Large intestine (tissue), 3 donors: ENCODE data around the gene ADCY3. TPM values are rescaled to one million over a fixed set of nuclear protein-coding genes. Genes with fewer than 3 reads are reported as not detected.
A peak's percentile ranks its signal among the peaks of the same experiment; 100 is the strongest.

Experiments used
- DNase-seq, 2 donors: peaks; one replicate each; pipeline versions ENCODE4 v3.0.0 to v3.0.0-alpha.2; 2013
- H3K27ac ChIP-seq: one replicate; pipeline ENCODE4 v1.5.1; 2013; ENCODE audit warnings: low read length
- H3K27me3 ChIP-seq: 2 replicates; pipeline ENCODE4 v1.6.1; 2013; ENCODE audit warnings: low read length; ENCODE audit not compliant: control insufficient read depth, insufficient read depth
- H3K36me3 ChIP-seq: 2 replicates; pipeline ENCODE4 v1.6.1; 2013; ENCODE audit warnings: low read length; ENCODE audit not compliant: control insufficient read depth, insufficient read depth
- H3K4me1 ChIP-seq: one replicate; pipeline ENCODE4 v1.6.1; 2013; ENCODE audit warnings: low read length; ENCODE audit not compliant: control insufficient read depth, insufficient read depth
- H3K4me3 ChIP-seq: one replicate; pipeline ENCODE4 v1.5.1; 2013; ENCODE audit warnings: low read length
- H3K9me3 ChIP-seq: one replicate; pipeline ENCODE4 v1.6.1; 2013; ENCODE audit warnings: mild to moderate bottlenecking, low read depth, low read length, moderate library complexity; ENCODE audit not compliant: control insufficient read depth
- WGBS: methylation state at CpG from one replicate; pipeline ENCODE4 v1.1.5; 2013; ENCODE audit warnings: low lambda C conversion rate; ENCODE audit not compliant: insufficient coverage; 5-methylcytosine and 5-hydroxymethylcytosine counted together
- polyA plus RNA-seq: library from polyadenylated mRNA; unstranded; fragments of 120-200 nt; gene quantifications from one replicate; pipeline ENCODE4 v1.2.1, GENCODE V29; 2013

ADCY3 gene
- polyA plus RNA-seq, 1 donor, result 18.4 TPM

- no peak for DNase-seq
- no peak overlapping the region for H3K4me3 ChIP-seq
- WGBS, result no CpG with 5 or more reads among the region's 5 CpGs
Measured at GRCh38 chr2:24870440-24870839, 49.6 kb downstream of the ADCY3 start.

DNA sequence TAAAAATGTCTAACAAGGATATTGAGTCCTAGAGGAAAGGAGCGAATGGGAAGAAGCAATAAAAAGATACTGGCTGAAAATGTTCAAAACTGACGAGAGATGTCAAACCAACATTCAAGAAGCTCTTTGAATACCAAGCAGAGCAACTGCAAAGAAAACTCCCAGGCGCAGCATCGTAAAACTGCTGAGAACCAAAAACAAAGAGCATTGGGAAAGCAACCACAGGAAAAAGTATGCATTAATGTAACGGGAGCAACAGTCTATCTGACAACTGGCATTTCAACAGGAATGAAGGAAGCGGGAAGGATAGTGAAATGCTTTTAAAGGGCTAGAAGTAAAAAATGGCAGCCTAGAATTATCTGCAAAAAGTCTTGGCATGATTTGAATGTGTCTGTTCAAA is 53.1 kb downstream of the ADCY3 start:
- WGBS, result 90% methylated on average over 3 of the region's 6 CpGs
- no peak for DNase-seq
- H3K27me3 ChIP-seq, result no peaks in the 10 kb centered on the region
- H3K36me3 ChIP-seq, result no peaks in the 10 kb centered on the region
- H3K27ac ChIP-seq, result no peak overlapping the region
- no peaks in the 10 kb centered on the region for H3K9me3 ChIP-seq
- no peaks in the 10 kb centered on the region for H3K4me1 ChIP-seq
- no peak overlapping the region for H3K4me3 ChIP-seq

More at GRCh38 chr2:24870440-24870839, 49.6 kb downstream of the ADCY3 start:
- Histone ChIP-seq H3K27ac (peak overlapping the region; percentile 23), H3K27me3 (no peaks in the 10 kb centered on the region), H3K36me3 (no peaks in the 10 kb centered on the region), H3K9me3 (no peaks in the 10 kb centered on the region), H3K4me1 (no peaks in the 10 kb centered on the region)

GRCh38 chr2:24863641-24864040 is 56.4 kb downstream of the ADCY3 start:
- no peak overlapping the region for H3K27ac ChIP-seq
- no peaks in the 10 kb centered on the region for H3K36me3 ChIP-seq
- H3K4me1 ChIP-seq, result no peaks in the 10 kb centered on the region
- no peaks in the 10 kb centered on the region for H3K9me3 ChIP-seq
- no CpG with 5 or more reads among the region's 3 CpGs for WGBS
- H3K27me3 ChIP-seq, result no peaks in the 10 kb centered on the region
- no peak for DNase-seq
- H3K4me3 ChIP-seq, result no peak overlapping the region

DNA sequence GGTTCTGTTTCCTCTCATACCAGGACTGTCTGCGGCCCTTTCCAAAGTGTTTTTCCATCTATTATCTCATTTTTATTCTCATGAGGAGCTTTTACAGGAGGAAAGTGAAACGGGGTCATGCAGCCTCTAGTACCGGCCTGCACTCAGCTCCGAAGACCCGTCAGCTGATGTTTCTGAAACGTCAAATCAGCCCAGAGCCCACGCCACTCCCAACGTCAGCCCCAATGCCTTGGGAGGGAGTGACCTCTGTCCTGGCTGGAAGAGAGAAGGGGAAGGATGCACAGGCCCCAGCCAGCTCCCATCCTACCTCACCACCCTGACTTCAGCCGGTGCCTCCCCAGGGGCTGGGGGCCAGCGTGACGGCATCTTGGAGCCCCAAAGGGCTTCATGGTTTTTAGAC is 58.5 kb downstream of the ADCY3 start:
- H3K4me1 ChIP-seq, result peaks cover 1% of the 10 kb centered on the region
- H3K9me3 ChIP-seq, result no peaks in the 10 kb centered on the region
- no peak overlapping the region for H3K27ac ChIP-seq
- no peak for DNase-seq
- no peaks in the 10 kb centered on the region for H3K36me3 ChIP-seq
- WGBS, result no CpG with 5 or more reads among the region's 11 CpGs
- no peak overlapping the region for H3K4me3 ChIP-seq
- no peaks in the 10 kb centered on the region for H3K27me3 ChIP-seq

GRCh38 chr2:24860631-24861030 is 59.4 kb downstream of the ADCY3 start:
- Histone ChIP-seq H3K9me3 (no peaks in the 10 kb centered on the region), H3K36me3 (no peaks in the 10 kb centered on the region), H3K27ac (no peak overlapping the region), H3K4me1 (peaks cover 8% of the 10 kb centered on the region), H3K4me3 (no peak overlapping the region), H3K27me3 (no peaks in the 10 kb centered on the region)
- DNase-seq, result no peak
- no CpG with 5 or more reads among the region's 7 CpGs for WGBS

- no peak overlapping the region for H3K27ac ChIP-seq
- WGBS, result no CpG with 5 or more reads among the region's 15 CpGs
- peak in 1 of 2 donors; percentile 35 for DNase-seq
- H3K36me3 ChIP-seq, result no peaks in the 10 kb centered on the region
- H3K27me3 ChIP-seq, result no peaks in the 10 kb centered on the region
- no peaks in the 10 kb centered on the region for H3K9me3 ChIP-seq
- peaks cover 13% of the 10 kb centered on the region for H3K4me1 ChIP-seq
- H3K4me3 ChIP-seq, result no peak overlapping the region
Measured at GRCh38 chr2:24859968-24860600, 60.0 kb downstream of the ADCY3 start.

DNA sequence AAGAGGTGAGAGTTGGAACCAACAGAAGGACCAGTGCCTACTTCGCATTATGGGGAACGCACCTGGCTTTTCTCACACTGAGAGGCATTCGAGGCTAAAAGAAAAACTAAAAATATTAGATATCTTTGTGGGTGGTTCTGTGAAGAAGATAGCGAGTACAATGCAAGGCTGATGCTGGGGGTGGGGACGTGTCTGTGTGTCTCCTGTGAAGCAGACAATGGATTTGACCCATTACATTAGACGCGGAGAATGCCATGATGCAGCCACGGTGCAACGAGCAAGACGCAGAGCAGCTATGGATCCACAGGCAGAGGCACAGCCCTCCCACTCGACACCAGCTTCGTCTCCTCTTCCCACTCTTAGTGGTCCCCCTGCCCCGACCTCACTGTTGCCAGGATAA is 61.0 kb downstream of the ADCY3 start:
- no peak for DNase-seq
- WGBS, result 90% methylated on average over 2 of the region's 13 CpGs
- H3K4me3 ChIP-seq, result no peak overlapping the region
- H3K4me1 ChIP-seq, result peaks cover 15% of the 10 kb centered on the region
- H3K36me3 ChIP-seq, result no peaks in the 10 kb centered on the region
- H3K9me3 ChIP-seq, result no peaks in the 10 kb centered on the region
- no peaks in the 10 kb centered on the region for H3K27me3 ChIP-seq
- H3K27ac ChIP-seq, result no peak overlapping the region

GRCh38 chr2:24857746-24858145 is 62.3 kb downstream of the ADCY3 start:
- no peak overlapping the region for H3K27ac ChIP-seq

DNA sequence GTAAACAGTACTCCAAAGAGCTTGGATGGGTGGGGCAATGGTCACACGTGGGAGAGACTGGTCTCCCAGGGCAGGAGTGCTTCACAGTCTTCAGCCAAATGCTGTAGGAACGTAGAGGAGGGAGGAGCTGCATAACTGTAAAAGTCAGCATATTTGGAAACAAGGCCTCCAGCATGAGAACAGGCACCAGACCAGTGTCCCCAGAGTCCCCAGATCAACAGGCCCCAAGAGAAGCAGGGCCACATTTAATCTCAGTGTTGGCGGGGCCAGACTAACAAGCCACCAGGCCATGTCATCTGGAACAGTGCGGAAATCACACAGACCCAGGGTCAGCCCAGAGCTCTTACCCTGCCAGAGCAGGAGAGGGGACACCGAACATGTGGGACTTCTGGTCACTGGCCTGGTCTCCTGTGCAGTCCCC is 63.2 kb downstream of the ADCY3 start:
- WGBS, result no CpG with 5 or more reads among the region's 5 CpGs
- H3K36me3 ChIP-seq, result no peaks in the 10 kb centered on the region
- no peak for DNase-seq
- no peak overlapping the region for H3K27ac ChIP-seq
- peaks cover 15% of the 10 kb centered on the region for H3K4me1 ChIP-seq
- H3K9me3 ChIP-seq, result peaks cover 4% of the 10 kb centered on the region
- H3K27me3 ChIP-seq, result no peaks in the 10 kb centered on the region
- H3K4me3 ChIP-seq, result no peak overlapping the region

More at GRCh38 chr2:24857746-24858145, 62.3 kb downstream of the ADCY3 start:
- WGBS, result no CpG with 5 or more reads among the region's 6 CpGs
- no peak for DNase-seq
- Histone ChIP-seq H3K36me3 (no peaks in the 10 kb centered on the region), H3K9me3 (no peaks in the 10 kb centered on the region), H3K4me3 (no peak overlapping the region), H3K27me3 (no peaks in the 10 kb centered on the region), H3K4me1 (peaks cover 15% of the 10 kb centered on the region)

GRCh38 chr2:24855726-24856125 is 64.3 kb downstream of the ADCY3 start:
- Histone ChIP-seq H3K9me3 (peaks cover 4% of the 10 kb centered on the region), H3K27me3 (no peaks in the 10 kb centered on the region), H3K4me1 (peaks cover 15% of the 10 kb centered on the region), H3K27ac (peak overlapping the region; percentile 3), H3K4me3 (no peak overlapping the region), H3K36me3 (no peaks in the 10 kb centered on the region)
- peak; percentile 16 to 53 for DNase-seq
- no CpG with 5 or more reads among the region's 4 CpGs for WGBS

DNA sequence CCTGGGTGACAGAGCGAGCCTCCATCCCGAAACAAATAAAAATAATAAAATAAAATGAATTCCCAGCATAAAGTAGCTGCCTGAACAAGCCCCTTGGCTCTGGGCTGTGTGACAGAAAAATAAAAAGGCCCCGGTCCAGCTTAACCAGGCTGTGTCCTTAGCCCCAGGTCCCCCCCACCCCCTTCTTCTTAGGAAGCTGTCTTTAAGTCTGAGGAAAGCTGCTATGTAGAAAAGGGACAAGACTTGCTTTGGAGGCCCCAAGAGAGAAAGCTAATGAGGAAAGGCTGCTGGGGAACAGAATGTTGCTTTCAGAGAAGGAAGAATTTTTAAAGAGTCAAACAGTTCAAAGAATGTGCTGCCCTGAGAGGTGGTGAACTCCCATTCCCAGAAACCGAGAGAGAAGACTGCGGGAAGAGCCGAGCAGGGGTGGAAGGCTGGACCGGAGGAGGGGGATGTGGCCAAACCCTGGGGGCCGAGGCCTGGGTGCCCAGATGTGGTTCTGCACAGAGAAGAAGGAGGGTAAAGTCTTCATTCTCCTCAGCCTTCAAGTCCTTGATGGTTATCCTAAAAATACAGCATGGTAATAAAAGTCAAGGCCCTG is 64.9 kb downstream of the ADCY3 start:
- WGBS, result 60% methylated on average over 1 of the region's 8 CpGs
- Histone ChIP-seq H3K36me3 (no peaks in the 10 kb centered on the region), H3K4me1 (peaks cover 18% of the 10 kb centered on the region), H3K27ac (no peak overlapping the region), H3K4me3 (no peak overlapping the region), H3K9me3 (peaks cover 4% of the 10 kb centered on the region), H3K27me3 (no peaks in the 10 kb centered on the region)
- no peak for DNase-seq
